H54 (cell line): Measurements from ENCODE around the gene LAMB2.

Source experiments
- DNase-seq: peaks from one replicate; pipeline ENCODE4 v3.0.0; 2011; ENCODE audit warnings: low spot score, mixed read lengths; ENCODE audit not compliant: insufficient read length
- FAIRE-seq: peaks from 3 replicates; lab custom pipeline; 2011; peaks lifted over from hg19 to GRCh38; lab: Jason Lieb, UNC
- POLR2A ChIP-seq: IDR thresholded peaks from 2 replicates; pipeline ENCODE4 v1.6.1; 2011; ENCODE audit warnings: low read depth, mild to moderate bottlenecking, low read length

LAMB2 gene

DNA sequence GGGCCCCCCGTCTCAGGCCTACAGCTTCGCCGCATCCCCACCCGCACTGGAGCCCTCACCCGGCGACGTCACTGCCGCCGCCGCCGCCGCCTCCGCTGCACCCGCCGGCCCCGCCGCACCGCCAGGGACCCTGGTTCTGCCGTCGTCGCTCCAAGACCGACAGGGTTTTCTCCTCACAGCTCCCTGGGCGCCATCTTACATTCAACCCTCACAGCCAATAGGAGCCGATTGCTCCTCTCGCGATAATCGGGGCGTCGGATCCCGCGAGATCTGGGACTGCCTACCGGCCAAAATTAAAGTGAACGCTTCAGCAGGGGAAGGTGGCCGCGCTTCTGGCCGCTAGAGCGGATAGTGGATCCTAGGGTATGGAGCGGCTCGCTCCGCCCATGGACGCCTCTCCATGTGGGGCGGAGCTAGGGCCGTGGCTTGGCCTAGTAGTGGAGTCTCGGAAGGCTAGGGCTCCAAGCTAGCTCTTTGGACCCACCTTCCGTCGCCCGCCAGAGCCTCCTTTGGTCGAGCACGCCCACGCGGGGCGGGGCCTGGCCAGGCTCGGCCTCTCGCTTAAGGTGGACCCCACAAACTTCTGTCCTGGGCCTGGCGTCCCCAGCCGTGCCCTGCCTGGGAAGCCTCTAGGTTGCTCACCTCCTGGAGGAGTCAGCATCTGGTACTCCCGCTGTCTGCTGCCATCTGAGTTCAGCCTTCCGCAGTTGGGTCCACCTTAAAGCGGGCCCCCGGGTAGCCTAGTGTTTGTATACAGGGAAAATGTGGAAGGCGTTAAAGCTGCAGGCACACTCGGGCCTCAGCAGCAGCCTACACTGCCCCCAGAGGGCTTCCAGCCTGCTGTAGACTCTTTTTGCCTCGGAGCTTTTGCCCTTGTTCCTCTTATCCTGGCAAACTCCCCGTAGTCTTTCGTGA lies 38.7 kb downstream of the LAMB2 start, which contains the start of gene QRICH1:
Gene QRICH1 (minus strand): TSS at position 219 of the 915 bp plus-strand sequence. CDS start 17,054 bp downstream, outside the sequence.
- peak; percentile 80 for FAIRE-seq
- TF ChIP-seq POLR2A: peak; percentile 40
- peak; percentile 82 for DNase-seq

DNA sequence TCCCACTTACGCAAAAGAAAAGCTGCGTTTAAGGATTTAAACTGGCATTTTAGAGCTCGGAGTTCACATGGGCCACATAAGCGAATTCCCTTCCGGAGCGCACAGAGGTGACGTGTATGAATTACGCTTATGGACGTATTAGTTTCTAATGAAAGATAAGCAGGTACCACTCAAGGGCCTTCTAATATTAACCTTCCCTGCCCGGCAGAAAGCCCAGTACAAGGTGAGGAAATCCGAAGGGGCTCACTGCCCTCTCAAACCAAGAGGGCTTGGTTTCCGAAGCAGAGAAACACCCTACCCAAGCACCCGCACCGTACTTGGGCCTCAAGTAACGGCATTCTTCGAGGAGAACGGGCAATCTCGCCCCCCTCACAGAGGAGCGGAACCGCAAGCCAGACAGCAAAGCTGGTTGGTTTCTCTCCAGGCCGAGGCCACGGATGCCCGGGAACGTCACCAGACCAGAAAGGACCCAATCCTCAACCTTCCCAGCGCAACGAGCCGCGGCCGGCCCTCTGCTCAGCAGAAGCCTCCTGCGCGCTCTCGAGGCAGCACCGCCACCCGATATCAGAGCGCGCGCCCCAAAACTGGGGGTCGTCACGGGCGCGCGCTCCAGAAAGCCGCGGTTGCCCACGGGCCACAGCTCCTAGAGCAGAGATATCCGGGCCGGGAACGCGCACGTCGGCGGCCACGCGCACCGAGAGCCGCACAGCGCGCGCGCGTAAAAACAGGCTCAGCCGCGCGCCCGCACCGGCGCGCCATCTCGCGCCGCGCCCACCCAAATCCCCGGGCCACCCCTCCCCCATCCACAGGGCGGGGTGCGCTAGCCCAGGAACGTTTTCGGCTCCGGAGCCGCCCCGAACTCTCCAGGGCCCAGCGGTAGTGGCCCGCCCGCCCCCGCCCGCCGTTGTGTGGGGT lies 39.7 kb downstream of the LAMB2 start:
- TF ChIP-seq POLR2A: no peak; the same call in 1 of the 2 replicates
- FAIRE-seq (no peak), DNase-seq (peak; percentile 56)

DNA sequence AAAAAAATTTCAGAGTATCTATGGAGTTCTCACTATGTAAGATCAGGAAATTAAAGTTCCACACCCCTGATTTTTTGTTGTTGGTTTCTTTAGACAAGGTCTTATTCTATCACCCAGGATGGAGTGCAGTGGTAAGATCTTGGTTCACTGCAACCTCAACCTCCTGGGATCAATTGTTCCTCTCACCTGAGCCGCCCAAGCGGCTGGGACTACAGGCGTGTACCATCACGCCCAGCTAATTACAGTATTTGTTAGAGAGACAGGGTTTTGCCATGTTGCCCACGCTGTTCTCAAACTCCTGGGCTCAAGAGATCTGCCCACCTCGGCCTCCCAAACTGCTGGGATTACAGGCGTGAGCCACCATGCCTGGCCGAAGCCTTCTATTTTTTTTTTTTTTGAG lies 51.4 kb downstream of the LAMB2 start:
- DNase-seq: no peak
- no peak for FAIRE-seq
- TF ChIP-seq POLR2A: no peak

DNA sequence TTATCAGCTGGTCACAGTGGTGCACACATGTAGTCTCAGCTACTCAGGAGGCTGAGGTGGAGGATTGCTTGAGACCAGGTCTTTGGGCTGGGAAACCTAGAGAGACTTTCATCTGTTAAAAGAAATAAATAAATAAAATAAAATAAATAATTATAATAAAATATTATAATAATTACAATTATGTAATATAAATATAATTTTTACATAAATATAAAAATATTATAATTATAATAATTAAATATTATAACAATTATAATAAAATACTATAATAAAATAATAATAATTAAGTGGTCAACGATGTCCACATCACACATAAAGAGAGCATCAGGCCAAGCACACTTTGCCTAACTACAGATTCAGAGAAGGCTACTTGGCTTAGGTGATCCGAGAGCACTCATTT lies 53.6 kb downstream of the LAMB2 start:
- FAIRE-seq: no peak
- no peak for TF ChIP-seq POLR2A
- no peak for DNase-seq

DNA sequence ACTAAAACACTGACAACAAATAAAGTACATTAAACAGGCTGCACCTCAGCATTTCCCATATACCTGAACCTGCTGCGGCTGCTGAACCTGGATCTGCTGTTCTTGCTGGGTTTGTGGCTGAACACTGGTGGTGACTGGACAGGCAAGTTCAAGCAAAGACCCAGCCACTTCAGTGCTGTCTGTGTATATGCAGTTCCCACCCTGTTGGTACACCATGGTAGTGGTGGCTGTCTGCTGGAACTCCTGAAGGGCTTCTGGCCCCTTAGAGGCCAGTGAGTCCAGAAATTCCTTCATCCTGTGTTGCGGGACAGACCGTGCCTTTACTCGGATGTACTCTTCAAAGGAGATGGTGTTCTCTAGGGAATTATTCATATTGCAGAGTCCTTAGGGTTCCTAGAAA lies 56.2 kb downstream of the LAMB2 start:
- FAIRE-seq (no peak), DNase-seq (no peak)

DNA sequence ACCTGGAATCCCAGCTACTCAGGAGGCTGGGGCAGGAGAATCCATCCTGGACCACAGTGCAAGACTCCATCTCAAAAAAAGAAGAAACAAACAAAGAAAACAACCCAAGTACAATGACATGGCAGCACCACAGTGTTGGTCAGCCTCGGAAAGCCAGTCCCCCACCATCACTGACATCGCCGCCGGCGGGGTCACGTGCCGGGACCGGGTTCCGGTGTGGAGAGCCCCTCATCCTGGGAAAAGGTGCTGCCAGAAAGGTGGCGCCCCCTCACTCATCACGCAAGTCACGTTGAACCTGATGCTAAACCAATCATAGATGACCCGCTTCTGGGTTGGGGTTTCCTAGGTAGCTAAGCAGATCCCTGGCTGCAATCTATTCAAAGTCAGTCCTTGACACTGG lies 56.7 kb downstream of the LAMB2 start:
- no peak for TF ChIP-seq POLR2A
- FAIRE-seq (no peak), DNase-seq (no peak)

More for the DNA sequence above, 56.2 kb downstream of the LAMB2 start:
- TF ChIP-seq POLR2A: no peak
